NCI-H1694 treated with DMSO at 0.1 percent for 48 hours (cell line): ENCODE data around the gene MOB3B.
"Not testable (repeated sequence)": the region's sequence is repeated elsewhere in the genome, so short reads cannot be mapped to it uniquely, and the experiment has no call there.

Experiments
- DNase-seq: peaks from one replicate; lab custom pipeline; 2025; lab: John Stamatoyannopoulos, UW

Gene MOB3B

DNA sequence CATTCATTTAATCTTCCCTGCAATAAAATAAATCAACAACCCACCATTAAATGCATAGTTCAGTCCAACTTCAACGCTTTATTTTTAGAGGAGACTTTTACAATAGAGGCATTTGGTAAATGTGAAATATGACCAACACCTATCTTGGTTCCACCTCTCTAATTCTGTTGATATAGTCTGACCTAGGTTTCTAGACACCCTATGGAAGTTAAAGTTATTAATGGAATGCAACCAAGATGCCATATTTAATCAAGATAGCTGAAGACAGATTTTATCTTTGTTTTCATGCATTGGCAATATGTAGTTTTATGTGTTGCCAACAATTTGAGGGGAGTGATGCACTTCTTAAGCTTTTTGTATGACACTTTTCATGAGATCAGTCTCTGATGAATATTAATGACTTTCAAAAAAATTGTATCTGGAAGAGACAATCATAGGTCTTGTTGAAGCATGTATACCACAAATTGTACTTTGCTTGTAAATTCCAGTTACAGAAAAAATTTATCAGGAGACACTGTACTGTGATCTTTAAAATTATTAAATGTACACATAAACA is 107.3 kb downstream of the MOB3B start:
- DNase-seq, result no peak

DNA sequence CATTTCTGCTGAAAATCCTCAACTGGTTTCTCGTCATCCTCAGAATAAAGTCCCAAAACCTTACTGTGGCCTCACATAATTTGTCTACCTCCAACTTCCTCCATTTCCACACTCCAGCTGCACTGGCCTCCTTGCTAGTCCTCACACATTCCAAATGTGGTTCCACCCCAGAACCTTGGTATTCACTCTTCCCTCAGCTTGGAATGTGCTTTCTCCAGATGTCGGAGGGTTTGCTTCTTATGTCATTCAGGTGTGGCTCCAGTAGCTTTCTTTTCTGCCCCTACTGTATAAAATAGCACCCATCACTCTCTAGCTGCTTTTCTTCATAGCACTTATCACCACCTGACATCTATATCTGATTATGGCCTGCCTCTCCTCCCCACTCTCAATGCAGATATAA is 108.0 kb downstream of the MOB3B start:
- DNase-seq, result no peak

DNA sequence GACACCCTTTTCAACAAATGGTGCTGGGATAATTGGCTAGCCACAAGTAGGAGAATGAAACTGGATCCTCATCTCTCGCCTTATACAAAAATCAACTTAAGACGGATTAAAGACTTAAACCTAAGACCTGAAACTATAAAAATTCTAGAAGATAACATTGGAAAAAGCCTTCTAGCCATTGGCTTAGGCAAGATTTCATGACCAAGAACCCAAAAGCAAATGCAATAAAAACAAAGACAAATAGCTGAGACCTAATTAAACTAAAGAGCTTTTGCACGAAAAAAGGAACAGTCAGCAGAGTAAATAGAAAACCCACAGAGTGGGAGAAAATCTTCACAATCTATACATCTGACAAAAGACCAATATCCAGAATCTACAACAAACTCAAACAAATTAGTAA is 110.1 kb downstream of the MOB3B start:
- not testable (repeated sequence) for DNase-seq

DNA sequence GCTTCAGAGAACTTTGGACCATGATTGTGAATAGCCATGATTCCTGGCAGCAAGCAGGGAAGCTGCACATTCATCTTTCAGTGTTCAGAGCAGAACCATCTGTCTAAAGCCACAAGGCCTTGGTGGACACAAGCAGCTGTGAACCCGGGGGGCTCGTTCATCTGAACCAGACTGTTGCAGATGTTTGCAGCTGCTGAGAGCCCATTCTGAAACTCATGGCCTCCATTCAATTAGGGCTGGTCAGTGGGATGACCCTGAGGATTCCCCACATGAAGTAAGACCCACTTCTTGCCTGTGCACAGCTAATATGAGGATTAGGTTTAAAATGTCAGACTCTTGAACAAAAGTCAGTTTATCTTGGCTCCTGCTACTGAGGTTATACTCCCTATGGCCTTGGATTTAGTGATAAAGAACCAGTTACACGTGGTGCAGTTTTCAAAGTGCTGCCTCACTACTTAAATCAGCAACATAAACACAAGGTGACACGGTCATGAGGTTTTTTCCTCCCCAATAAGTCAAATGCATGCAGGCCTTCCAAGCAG is 115.3 kb downstream of the MOB3B start:
- no peak for DNase-seq

DNA sequence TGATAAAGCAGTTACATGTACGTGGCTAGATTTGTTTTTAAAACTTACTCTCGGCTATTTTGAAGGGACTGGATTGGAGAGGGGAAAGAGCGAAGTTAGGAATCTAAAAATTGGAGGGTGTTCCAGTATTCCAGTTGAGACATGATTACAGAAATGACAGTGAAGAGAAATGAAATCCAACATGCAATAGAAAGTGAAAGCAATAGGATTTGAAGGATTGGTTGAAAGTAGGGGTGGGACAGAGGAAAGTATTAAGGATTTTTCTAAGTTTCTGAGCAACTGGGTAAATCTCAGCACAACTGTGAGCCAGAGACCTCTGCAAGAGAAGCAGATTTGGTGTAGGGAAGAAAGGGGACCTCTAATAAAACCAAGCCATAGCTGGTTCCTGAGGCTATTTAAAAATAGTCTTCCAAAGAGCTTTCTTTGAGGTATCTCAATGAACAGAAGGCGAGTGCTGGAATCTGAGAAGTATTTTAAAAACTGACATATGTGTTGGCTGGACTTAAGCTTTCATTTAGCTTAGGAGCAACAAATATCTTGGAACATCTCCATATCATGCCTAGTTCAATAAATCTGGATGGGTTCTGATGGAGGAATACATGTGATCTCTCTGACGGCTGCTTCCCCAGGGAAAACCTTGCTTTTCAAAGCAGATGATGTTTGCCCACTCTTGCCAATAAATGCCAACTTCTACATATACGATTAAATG is 115.9 kb downstream of the MOB3B start:
- no peak for DNase-seq

DNA sequence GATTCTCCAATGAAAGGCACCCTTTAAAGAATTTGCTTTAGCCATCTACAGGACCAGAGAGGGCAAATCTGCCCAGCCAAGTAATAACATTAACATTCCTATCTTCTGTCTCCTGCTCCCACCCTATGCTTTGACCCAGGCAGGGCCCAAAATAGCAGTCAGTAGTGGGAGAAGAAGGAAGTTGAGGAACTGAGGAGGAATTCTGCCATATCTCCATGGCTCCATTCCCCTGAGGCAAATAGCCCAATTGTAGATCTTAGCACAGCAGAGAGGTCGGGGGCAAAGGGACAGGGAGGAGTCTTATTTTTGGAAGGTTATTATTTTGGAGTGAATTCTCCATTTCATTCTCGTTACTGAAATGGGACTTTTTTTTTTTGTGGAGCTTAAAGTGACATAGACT is 116.7 kb downstream of the MOB3B start:
- DNase-seq, result no peak

DNA sequence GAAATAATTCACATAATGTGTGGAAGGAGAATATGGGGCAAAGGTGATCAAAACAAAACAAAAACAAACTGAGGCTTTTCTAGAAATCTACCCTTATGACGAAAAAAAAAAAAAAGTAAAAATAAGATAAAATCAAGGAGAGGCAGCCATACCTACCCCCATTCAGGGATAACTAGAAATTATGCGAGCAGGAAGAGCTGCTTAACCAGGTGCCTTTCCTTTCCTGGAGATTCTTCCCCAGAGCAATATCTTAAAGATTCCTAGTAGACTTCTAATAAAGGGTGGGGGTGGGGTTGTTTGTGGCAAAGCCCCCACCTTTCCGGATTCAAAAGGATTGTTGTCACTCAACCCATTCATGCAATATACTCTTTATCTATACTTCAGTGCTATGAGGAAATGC is 117.5 kb downstream of the MOB3B start:
- no peak for DNase-seq

DNA sequence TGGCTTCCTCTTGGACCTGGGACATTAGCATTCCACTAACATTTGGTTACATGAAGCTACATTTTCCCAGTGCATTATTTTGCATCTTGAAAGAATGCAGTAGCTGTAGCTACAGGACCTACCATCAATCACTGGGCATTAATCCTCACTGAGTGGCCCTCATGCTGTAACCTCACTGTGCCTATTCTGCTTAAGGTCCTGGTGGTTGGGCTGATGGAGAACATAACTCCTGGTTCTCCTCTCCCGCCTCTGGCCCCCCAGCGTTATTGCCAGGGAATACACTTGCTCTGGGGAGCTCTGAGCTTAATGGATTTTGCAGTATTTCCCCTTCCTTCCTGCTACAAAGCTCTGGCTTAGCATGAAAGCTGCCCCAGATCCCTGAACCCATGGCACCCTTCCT is 121.1 kb downstream of the MOB3B start:
- no peak for DNase-seq

DNA sequence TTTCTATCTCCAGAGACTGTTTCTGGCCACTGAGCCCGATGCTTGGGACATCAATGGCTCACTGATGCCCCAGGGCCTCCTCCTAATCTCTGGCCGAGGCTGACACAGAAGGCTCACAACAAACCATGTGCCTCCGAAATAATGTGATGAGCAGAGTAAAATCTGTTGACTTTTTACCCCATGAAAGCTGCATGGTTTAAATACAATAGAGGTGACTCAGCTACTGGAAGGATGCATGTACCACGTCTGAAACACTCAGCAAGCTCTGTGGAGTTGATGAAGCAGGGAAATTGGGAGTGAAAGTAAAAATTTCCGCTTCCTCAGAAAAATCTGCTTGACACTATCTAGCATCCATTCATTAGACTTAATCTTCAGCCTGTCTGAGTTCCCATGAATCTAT is 121.6 kb downstream of the MOB3B start:
- DNase-seq, result no peak

DNA sequence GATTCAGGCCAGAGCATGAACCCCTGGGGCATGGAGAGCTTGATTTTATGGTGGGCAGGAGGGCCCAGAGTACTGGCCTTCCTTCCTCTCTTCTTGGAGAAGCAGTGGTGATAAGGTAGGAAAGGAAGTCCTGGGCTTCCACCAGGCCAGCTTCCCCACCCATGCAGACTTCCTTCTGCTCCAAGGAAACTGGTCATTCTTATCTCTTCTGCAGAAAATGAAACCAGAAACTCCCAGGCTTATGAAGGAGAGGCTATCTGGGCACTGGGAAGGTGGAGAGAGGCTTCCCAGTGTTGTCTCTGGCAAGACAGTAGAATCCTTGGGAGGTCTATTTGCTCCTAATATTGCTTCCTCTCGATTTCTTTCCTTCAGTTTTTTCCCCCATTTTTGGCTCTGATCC is 122.1 kb downstream of the MOB3B start:
- no peak for DNase-seq

DNA sequence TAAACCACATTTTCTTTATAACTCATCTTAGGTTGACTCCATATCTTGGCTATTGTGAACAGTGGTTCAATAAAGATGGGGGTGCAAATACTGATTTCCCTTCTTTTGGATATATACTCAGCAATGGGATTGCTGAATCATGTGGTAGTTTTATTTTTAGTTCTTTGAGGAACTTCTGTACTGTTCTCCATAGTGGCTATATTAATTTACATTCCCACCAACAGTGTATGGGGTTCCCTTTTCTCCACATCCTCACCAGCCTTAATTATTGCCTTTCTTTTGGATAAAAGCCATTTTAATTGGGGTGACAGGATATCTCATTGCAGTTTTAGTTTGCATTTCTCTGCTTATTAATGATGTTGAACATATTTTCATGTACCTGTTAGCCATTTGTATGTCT is 125.0 kb downstream of the MOB3B start:
- DNase-seq, result no peak

DNA sequence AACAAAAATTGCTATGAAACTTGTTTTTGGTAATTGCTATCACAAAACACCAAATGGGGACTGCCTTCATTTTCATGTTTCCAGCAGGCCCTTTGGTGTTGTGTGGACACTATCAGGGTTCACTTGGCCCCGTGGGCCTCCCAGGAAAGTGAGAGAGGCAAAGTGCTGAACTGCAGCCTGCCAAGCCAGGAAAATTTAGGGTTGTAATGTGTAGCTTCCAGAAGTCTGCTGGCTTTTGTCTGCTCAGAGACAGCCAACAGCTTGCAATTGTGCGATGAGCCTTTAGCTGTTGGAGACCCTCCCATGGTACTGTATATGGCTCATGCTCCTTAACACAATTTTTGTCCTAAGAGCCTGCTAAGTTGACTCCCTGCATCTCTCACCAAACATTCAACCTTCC is 127.0 kb downstream of the MOB3B start:
- no peak for DNase-seq

DNA sequence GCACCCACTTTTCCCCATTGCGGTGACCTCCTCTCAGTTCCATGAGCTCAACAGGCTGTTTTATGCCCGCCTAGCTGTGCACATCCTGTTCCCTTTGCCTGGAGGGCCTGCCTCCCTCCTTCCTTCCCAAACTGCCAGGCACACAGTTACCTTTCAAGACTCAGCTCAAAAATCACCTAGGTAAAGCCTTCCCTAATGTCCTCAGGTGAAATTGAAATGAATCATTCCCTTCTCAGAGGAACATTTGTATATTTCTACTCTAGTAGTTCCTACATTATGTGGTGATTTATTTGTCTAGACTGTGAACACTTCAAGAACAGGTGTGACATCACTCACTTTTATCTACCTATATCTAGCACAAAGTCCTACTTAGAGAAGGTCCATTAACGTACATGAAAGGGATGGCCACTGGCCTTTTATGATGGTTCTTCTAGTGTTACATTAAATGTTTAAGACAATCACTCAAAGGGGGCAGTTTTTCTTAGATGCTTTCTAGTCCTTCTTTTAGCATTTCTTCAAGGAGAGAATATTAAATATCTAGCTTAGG is 129.2 kb downstream of the MOB3B start:
- DNase-seq, result no peak

DNA sequence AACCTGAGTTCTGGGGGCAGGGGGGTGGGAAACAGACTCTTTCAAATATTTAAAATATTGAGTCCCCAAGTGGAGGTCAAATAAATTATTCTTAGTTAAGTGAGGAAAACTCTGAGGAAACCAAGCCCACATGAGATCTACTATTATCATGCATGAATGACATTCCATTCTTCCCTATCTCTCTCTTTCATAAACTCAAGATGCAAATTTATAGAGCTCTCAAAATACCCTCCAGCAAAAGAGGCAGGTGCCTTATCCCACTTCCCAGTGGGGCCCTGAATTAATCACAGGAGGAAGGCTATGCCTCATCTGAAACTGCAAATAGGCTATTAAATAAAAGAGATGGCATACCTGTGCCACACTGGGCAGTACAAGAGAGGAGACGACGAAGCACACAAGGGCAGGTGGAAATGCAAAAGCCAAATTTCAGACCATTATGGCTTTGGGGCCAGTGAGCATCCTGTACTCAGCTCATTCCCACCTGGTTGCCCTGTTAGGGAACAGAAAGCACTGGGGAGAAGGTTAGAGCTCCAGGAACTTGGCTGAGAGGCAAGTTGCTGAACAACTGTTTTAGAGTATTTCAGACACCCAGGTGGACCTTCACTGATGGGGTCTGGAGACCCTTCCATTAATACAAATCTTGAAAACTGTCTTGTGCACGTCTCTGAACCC is 130.5 kb downstream of the MOB3B start:
- DNase-seq, result no peak

DNA sequence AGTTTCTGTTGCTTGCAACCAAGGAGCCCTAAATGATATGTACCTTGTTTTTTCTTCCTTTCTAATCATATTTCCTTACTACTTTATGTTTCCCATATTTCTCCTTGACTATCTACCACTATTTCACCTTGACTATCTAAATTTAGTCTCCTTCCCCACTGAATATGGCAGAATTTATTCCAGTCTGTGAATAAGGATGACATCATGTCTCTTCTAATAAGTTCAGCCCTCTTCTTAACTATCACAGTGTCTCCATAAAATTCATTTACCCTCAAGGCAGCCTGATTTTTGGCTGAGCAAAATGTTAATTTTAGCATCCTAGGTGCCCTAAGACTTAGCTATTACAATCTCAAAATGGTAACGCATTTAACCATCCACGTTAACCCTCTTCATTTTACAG is 133.1 kb downstream of the MOB3B start:
- DNase-seq, result no peak

DNA sequence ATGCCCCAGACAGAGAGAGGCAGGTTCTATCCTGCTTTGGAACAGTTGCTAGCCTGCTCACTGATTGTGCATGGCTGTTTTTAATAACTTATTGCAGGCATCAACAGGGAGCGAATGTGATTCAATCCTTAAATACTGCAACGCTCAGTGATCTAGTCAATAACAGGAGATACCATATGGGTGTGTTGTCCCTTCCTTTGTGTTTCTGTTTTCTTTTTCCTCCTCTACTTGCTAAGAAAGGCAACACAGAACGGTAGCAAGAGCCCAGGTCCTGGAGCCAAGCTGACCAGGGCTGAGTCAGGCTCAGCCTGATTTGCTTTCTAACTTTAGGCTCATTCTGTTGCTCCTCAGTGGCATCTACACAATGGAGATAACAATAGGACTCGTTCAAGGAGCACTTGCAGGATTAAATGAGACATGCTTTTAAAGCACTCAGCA is 134.1 kb downstream of the MOB3B start:
- DNase-seq, result no peak

DNA sequence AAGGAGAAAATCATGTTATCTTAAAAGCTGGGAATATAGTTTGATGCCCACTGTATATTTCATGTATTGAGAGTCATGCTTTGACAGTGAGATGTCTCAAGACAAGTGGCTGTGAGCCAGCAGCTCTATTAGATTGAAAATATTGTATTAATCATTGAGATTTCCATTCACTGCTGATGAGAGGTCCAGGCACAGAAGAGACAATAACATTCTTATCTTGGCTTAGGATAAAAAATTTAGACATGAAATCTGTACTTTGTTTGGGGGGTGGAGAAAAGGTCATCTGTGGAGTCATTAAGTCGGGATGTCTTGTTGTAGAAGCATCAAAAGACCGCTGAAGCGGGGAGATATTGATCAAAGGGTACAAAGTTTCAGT is 134.8 kb downstream of the MOB3B start:
- DNase-seq, result no peak

DNA sequence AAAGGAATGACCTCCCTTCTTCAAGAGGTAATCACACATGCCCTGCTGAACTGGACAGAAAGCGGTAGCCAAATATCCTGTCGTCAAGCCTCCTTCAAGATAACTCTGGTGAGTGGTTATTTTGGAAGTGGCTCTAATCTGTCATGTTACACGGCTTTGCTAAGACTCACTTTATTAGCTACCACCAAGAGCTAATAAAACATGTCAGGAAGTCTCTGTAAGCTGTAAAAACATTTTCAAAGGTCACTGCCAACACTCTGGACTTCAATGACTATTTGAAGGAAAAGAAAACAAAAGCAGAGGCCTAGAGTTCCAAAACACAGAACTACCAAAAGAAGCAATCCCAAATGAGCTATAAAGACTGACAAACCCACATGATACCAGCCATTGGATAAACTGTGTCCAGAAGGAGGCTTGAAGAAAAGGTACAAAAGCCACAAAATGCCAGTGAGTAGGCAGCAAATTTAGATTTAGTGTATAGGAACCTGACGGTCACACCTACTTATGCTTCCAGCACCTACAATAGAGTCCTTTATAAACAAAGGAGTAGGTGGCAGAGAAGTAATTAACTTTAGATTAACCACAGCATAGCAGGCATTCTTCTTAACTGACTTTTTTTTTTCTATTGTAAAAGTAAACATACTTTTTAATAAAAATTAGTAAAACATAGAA is 135.3 kb downstream of the MOB3B start:
- no peak for DNase-seq

DNA sequence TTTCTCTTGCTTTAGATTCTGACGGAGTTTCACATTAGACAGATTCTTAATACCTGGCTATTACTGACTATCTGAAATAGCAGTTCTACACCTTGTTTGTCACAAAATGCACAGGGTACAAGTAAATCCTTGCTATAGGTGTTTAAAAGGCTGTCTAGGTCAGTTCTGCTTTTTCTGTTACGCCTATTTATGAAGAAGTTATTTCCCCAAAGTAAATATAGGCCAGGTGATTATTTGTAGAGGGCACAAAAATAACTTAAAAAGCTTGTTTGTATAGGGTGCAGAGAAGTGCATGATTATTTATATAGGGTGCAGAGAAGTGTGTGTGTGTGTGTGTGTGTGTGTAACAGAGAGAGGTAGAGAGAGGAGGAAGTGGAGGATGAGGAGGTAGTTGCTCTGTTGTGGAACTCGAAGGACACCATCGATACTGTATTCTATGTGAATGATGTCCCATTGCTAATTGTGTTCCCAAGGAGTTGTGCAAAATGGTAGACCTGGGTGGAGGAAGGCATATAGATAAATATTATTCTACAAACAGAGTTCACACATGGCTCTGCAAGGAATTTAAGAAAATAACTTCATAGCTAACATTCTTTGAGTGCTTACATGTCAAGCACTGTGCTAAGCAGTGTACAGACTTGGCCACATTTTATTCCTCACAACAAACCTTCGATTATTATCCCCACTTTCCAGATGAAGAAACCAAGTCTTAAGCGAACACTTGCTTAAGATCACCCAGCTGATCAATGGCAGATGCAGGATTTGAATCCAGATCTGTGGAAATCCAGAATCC is 136.4 kb downstream of the MOB3B start:
- DNase-seq, result no peak

DNA sequence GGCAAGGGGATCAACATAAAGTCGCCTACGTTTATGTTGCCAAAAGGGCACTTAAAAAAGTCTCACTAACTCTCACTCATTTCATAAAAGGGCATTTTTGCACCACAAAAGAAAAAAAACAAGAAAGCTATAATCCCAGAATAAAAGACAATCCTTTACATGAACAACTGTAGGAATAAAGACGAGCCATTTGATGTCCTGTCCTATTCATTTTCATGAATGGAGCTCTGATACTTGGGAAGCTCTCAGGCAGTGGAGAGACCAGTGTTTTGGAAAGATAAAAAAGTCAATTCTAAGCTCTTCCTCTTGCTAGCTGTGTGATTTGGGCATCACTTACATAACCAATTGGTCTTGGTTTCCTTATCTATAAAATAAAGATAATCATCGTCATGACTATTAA is 137.2 kb downstream of the MOB3B start:
- DNase-seq, result no peak

DNA sequence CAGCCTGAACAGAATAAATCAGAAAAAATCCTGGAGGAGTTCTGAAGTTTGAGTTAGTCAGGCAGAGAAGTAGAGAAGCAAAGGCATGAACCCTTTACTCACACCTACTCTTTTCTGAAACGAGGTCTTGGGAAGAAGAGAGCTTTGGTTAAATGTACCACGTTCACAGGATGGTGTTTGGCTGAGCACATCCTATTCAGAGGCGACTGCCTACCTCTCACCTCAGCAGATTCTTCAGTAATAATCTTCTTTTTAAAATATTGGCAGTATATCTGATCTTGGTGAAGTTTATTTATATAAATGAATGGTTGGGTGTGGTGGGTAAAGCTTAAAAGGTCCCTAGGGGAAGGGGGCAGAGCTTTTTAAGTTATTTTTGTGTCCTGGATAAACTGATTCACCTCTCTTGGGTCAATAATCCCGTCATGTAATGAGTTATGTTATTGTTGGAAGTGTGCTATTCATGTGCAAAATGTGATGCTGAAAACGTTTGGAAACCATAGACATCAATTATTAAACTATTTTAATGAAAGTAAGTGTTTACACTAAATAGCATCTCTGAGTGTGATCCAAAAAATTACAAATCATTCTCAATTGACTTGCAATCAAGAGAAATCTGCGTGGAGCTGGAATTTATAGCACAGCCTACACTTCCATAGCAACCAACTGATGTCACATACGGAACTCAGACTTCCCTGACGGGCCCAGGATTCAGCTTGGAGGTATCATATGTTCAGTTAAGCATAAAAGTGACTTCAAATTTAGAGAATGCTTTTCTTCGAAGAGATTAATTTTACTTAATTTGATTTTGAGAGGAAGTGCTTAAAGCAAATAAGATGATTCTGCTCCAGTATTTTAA is 138.3 kb downstream of the MOB3B start:
- DNase-seq, result no peak
